ENCODE data around the gene PNMA6A. TPM values are rescaled to one million over a fixed set of nuclear protein-coding genes. Genes with fewer than 3 reads are reported as not detected.

PNMA6A gene
- total and polyA plus RNA-seq, 2 of the 13 experiments (the other 11 are each of a cell fraction or from before 2014, with no cell fraction given) = 0.11 to 0.66 TPM

DNA sequence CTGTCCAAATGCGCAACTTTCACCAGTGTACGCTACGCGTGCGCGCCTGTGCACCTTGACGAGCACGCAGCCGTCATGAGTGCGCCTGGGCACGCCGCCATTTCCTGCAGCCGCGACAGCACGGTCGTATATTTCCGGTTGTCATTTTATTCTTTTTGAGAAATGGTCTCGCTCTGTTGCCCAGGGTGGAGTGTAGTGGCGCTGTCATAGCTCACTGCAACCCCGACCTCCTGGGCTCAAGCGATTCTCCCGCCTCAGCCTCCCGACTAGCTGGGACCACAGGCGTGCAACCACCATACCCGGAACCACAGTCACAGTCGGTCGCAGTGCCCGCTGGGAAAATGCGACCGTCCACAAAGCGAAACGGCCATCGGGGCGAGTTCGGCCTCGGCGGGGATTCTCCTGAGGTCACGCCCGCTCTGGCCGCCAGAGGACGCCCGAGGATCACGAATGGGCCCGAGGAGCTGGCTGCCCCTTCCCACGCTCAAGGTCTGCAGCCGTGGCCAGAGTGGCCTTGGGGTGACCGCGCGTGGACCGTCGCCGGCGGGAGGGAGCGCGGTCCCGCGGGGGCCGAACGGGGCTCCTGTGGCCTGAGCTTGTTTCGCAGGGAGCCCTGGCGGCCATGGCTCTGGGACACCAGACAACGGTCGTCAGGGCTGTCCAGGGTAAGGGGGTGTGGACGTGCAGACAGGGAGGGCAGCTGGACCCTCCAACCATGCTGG is 39.7 kb upstream of the PNMA6A start (continued):
- TF ChIP-seq RERE (CRISPR knock-in tag; IDR thresholded peaks at IDR 0.05; ENCODE audit: low read depth) (no peak), ZEB1 (IDR thresholded peaks at IDR 0.05; ENCODE audit: insufficient replicate concordance, low read depth) (no peak), KMT2B (CRISPR knock-in tag; IDR thresholded peaks at IDR 0.05) (no peak), NONO (IDR thresholded peaks at IDR 0.05) (no peak), NONO (CRISPR knock-in tag; conservative IDR thresholded peaks at IDR 0.05) (0 out of 2 replicates have a peak, but pooled peaks have one; percentile 24), TBP (CRISPR knock-in tag; IDR thresholded peaks at IDR 0.05) (no peak), MXD4 (CRISPR knock-in tag; IDR thresholded peaks at IDR 0.05) (no peak), SRF (IDR thresholded peaks at IDR 0.05; ENCODE audit: low read depth, low read length) (no peak), REPIN1 (CRISPR knock-in tag; IDR thresholded peaks at IDR 0.05; ENCODE audit: borderline replicate concordance, low read depth) (peak; percentile 34; the same call in 1 of the 2 replicates), SCMH1 (CRISPR knock-in tag; IDR thresholded peaks at IDR 0.05; ENCODE audit: borderline replicate concordance) (no peak), MAF1 (CRISPR knock-in tag; IDR thresholded peaks at IDR 0.05; ENCODE audit: borderline replicate concordance) (no peak), ZNF138 (CRISPR knock-in tag; IDR thresholded peaks at IDR 0.05; ENCODE audit: low read depth) (no peak), ZBTB21 (CRISPR knock-in tag; IDR thresholded peaks at IDR 0.05) (no peak), IKZF4 (CRISPR knock-in tag; IDR thresholded peaks at IDR 0.05; ENCODE audit: borderline replicate concordance, low read depth, not compliant biosample characterization) (no peak), ZNF362 (CRISPR knock-in tag; IDR thresholded peaks at IDR 0.05; ENCODE audit: borderline replicate concordance) (no peak), HNF4G (IDR thresholded peaks at IDR 0.05; ENCODE audit: borderline replicate concordance, low read depth, low read length) (no peak), HNF4G (CRISPR knock-in tag; IDR thresholded peaks at IDR 0.05; ENCODE audit: borderline replicate concordance, low read depth) (no peak), ZNF224 (CRISPR knock-in tag; IDR thresholded peaks at IDR 0.05) (no peak), ARNTL (CRISPR knock-in tag; IDR thresholded peaks at IDR 0.05) (no peak), RAD21 (CRISPR knock-in tag; IDR thresholded peaks at IDR 0.05) (peak; percentile 97), POLR2A (IDR thresholded peaks at IDR 0.05; ENCODE audit: insufficient read depth in 1 of 2, low read depth in 2 of 2, low read length in 2 of 2) (no peak), MIXL1 (CRISPR knock-in tag; IDR thresholded peaks at IDR 0.05) (no peak), ZNF670 (CRISPR knock-in tag; IDR thresholded peaks at IDR 0.05; ENCODE audit: borderline replicate concordance) (no peak), MXD3 (CRISPR knock-in tag; IDR thresholded peaks at IDR 0.05) (no peak), ZMYM3 (CRISPR knock-in tag; IDR thresholded peaks at IDR 0.05) (no peak), ZNF713 (CRISPR knock-in tag; IDR thresholded peaks at IDR 0.05) (no peak)
